IPS-18a (cell line): Measurements from ENCODE around the gene SLC9A9.

Experiments
- H3K27ac ChIP-seq: one replicate; pipeline ENCODE4 v1.5.1; 2013; ENCODE audit warnings: low read length
- H3K27me3 ChIP-seq: one replicate; pipeline ENCODE4 v1.6.1; 2013; ENCODE audit warnings: mild to moderate bottlenecking, low read length; ENCODE audit not compliant: control insufficient read depth, insufficient read depth
- H3K36me3 ChIP-seq: one replicate; pipeline ENCODE4 v1.6.1; 2013; ENCODE audit warnings: low read depth, low read length; ENCODE audit not compliant: control insufficient read depth
- H3K4me1 ChIP-seq: one replicate; pipeline ENCODE4 v1.6.1; 2013; ENCODE audit warnings: low read depth, low read length; ENCODE audit not compliant: control insufficient read depth
- H3K4me3 ChIP-seq: one replicate; pipeline ENCODE4 v1.5.1; 2013; ENCODE audit warnings: low read length
- H3K9ac ChIP-seq: one replicate; pipeline ENCODE4 v1.6.1; 2013; ENCODE audit warnings: mild to moderate bottlenecking, low read length, moderate library complexity
- H3K9me3 ChIP-seq: one replicate; pipeline ENCODE4 v1.6.1; 2013; ENCODE audit warnings: low read depth, low read length; ENCODE audit not compliant: control insufficient read depth

Gene SLC9A9

DNA sequence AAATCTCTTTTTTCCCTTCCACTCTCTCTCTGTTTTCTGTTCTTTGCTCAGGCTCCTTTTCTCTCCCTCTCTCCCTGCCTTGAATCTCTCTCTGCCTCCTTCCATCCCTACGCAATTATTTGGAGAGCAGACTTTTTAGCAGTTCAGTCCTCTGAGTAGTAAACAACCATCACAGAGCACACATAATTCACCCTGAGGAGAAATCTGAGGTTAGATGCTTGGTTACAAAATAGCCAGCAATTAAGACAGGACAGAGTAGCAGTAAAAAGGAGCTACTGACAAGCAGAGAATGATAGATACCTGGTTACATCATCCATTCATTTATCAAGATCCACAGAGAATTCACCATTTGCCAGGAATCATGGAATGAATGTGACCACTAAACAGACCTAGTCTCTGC lies 25.5 kb downstream of the SLC9A9 start:
- Histone ChIP-seq H3K9me3 (no peaks in the 10 kb centered on the region), H3K36me3 (no peaks in the 10 kb centered on the region), H3K4me1 (peaks cover 5% of the 10 kb centered on the region), H3K27me3 (no peaks in the 10 kb centered on the region), H3K9ac (no peak overlapping the region), H3K27ac (no peak overlapping the region), H3K4me3 (no peak overlapping the region)

DNA sequence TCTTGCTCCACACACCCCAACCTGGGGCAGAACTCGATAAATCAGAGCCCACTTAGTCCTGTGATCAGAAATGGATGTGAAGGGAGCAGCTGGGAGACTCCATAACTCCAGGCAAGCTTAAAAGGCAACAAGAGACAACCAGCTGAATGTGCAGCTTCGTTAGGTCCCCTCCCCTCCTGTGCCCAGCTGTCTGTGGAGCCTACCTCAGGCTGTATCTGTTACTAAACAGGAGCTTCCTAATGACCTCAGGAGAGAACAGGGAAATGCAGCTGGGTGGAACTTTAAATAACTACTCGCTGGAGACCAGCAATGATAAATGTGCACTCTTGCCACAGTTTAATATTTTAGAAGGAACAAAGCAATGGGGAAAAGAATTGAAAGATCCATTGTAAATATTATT lies 25.9 kb downstream of the SLC9A9 start:
- Histone ChIP-seq H3K27me3 (no peaks in the 10 kb centered on the region), H3K4me1 (peaks cover 5% of the 10 kb centered on the region), H3K9me3 (no peaks in the 10 kb centered on the region), H3K36me3 (no peaks in the 10 kb centered on the region), H3K4me3 (no peak overlapping the region), H3K9ac (no peak overlapping the region), H3K27ac (no peak overlapping the region)

DNA sequence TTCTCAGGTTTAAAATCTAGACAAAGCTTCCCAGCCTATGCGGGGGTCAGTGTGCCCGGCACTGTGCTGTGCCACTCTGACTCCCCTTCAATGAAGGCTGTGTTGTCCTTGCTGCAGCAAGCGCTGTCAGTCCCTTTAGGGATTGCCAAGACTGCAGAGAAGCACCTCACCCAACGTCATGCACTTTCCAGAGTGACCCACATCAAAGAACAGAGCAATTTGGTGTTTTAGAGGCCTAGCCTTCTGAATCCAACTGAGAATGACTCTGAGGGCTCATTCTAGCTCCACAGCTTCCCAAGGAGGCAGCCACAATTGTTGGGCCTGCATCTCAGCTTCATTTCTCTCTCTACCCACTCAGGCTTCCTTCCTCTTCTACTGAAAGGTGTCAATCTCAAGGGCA lies 26.4 kb downstream of the SLC9A9 start:
- no peaks in the 10 kb centered on the region for H3K9me3 ChIP-seq
- H3K4me3 ChIP-seq, result no peak overlapping the region
- peaks cover 5% of the 10 kb centered on the region for H3K4me1 ChIP-seq
- H3K9ac ChIP-seq, result no peak overlapping the region
- no peak overlapping the region for H3K27ac ChIP-seq
- H3K36me3 ChIP-seq, result no peaks in the 10 kb centered on the region
- H3K27me3 ChIP-seq, result no peaks in the 10 kb centered on the region

DNA sequence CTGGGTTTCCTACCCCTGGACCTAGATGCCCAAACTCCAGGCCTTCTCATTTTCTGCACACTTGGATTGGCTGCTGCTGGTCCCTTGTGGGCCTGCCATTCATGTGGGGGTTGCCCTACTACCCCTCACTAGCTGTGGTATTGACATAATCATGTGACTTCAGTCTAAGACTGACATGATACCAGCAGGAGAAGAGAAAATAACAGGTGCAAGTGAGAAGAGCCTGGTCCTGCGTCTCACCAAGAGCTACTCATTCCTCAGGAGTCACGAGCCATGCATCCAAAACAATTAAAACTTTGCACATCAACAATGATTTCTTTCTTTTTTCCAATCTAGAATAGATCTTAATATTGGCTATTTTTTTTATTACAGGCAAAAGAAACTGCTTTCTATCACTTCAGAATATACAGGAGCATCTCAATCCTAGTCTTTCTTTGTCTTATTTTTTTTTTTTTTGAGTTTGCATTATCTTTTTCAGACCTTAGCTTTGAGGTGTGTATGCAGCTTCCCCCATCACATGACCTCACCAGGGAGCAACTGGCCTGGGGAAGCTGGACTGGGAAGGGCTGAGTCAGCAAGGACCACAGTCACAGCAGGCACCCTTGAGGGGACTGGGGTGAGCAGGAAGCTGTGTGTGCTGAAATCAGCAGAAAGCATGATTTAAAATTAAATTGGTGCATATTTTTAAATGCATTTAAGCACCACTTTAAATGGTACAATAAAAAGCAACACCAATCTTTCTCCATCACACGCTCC lies 27.6 kb downstream of the SLC9A9 start:
- Histone ChIP-seq H3K27ac (no peak overlapping the region), H3K9ac (no peak overlapping the region), H3K27me3 (no peaks in the 10 kb centered on the region), H3K9me3 (no peaks in the 10 kb centered on the region), H3K4me3 (no peak overlapping the region), H3K36me3 (no peaks in the 10 kb centered on the region), H3K4me1 (peaks cover 5% of the 10 kb centered on the region)

DNA sequence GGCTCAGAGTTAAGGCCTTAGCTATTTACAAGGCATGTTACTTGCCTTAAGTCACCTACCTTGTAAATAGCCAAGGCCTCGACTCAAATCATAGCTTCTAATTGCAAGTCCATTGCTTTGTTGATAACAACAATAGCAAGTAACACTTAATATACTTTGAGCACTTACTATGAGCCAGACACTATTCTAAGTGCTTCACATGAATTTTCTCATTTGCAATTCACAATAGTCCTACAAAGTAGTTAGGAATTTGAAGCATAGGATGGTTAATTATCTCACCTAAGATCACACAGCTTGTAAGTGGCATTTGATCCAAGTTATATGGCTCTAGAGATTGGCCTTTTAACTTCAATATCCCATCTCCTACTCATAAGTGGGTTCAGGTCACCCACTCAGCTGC lies 28.4 kb downstream of the SLC9A9 start:
- Histone ChIP-seq H3K36me3 (no peaks in the 10 kb centered on the region), H3K9me3 (no peaks in the 10 kb centered on the region), H3K9ac (no peak overlapping the region), H3K27ac (no peak overlapping the region), H3K4me1 (peaks cover 5% of the 10 kb centered on the region), H3K4me3 (no peak overlapping the region), H3K27me3 (no peaks in the 10 kb centered on the region)

DNA sequence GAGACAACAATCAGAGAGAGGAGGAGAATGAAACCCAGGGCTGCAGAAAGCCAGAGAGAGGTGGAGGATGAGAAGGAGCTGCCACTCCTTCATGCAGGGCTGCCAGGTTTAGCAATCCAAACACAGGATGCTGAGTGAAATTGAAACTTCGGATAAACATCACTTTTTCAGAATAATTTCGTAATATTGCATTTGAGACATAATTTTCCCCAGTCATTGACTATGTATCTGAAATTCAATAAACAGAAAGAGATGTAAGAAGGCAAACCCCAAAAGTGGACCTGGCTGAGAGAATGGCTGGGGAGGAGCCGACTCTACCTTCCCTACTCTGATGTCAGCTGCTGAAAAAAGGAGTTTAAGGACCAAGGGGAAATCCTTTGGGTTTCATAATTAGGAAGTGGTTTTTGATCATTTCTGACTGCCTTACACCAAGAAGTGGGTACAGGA lies 33.8 kb downstream of the SLC9A9 start:
- H3K36me3 ChIP-seq, result no peaks in the 10 kb centered on the region
- no peaks in the 10 kb centered on the region for H3K4me1 ChIP-seq
- no peak overlapping the region for H3K9ac ChIP-seq
- H3K27me3 ChIP-seq, result no peaks in the 10 kb centered on the region
- no peak overlapping the region for H3K27ac ChIP-seq
- no peaks in the 10 kb centered on the region for H3K9me3 ChIP-seq
- H3K4me3 ChIP-seq, result no peak overlapping the region

DNA sequence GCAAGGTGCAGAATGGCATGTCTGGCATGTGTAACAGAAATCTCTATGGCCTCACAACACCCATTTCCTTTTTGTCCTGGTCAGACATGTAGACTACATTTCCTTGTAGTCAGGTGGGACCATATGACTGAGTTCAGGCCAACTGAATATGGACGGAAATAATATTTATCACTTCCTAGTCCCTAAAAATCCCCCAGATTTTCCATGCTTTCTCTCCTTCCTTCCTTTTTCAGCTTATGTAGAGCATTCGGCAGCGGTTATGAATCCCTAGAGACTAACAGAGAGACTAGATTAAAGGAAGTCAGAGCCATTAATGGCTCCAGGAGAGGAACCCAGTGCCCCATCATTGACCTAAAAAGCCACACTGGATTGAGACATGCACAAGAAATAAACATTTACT lies 35.8 kb downstream of the SLC9A9 start:
- no peaks in the 10 kb centered on the region for H3K9me3 ChIP-seq
- no peaks in the 10 kb centered on the region for H3K27me3 ChIP-seq
- H3K4me1 ChIP-seq, result no peaks in the 10 kb centered on the region
- no peak overlapping the region for H3K9ac ChIP-seq
- no peak overlapping the region for H3K4me3 ChIP-seq
- H3K36me3 ChIP-seq, result no peaks in the 10 kb centered on the region
- H3K27ac ChIP-seq, result no peak overlapping the region

DNA sequence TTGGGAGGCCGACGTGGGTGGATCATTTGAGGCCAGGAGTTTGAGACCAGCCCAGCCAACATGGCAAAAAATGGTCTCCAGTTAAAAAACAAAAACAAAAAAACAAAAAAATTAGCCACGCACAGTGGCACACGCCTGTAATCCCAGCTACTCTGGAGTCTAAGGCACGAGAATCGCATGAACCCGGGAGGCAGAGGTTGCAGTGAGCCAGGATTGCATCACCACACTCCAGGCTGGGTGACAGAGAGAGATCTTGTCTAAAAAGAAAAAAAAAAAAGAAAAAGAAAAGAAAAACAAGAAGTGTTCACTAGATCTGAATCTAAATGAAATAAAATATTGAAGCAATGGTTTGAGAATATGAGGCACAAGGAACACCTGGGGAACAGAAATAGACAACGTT lies 36.7 kb downstream of the SLC9A9 start:
- Histone ChIP-seq H3K9me3 (no peaks in the 10 kb centered on the region), H3K4me3 (no peak overlapping the region), H3K4me1 (no peaks in the 10 kb centered on the region), H3K27me3 (no peaks in the 10 kb centered on the region), H3K36me3 (no peaks in the 10 kb centered on the region), H3K9ac (no peak overlapping the region), H3K27ac (no peak overlapping the region)

DNA sequence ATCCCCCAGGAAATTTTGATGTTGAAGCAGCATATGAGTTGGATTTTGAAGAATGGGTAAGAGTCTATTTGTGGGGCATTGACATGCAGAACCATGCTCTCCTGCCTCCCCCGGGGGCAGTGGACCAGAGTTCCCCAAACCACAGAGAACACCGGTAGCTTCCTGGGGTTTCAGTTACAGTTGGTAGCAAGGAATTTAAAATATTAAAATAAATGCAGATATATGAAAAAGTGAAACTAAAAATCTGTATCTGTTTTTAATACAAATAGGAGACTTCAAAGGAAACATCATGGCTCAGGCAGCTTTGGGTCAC lies 37.4 kb downstream of the SLC9A9 start:
- H3K27ac ChIP-seq, result no peak overlapping the region
- H3K36me3 ChIP-seq, result no peaks in the 10 kb centered on the region
- H3K4me3 ChIP-seq, result no peak overlapping the region
- peaks cover 4% of the 10 kb centered on the region for H3K4me1 ChIP-seq
- no peaks in the 10 kb centered on the region for H3K27me3 ChIP-seq
- H3K9ac ChIP-seq, result no peak overlapping the region
- H3K9me3 ChIP-seq, result no peaks in the 10 kb centered on the region

DNA sequence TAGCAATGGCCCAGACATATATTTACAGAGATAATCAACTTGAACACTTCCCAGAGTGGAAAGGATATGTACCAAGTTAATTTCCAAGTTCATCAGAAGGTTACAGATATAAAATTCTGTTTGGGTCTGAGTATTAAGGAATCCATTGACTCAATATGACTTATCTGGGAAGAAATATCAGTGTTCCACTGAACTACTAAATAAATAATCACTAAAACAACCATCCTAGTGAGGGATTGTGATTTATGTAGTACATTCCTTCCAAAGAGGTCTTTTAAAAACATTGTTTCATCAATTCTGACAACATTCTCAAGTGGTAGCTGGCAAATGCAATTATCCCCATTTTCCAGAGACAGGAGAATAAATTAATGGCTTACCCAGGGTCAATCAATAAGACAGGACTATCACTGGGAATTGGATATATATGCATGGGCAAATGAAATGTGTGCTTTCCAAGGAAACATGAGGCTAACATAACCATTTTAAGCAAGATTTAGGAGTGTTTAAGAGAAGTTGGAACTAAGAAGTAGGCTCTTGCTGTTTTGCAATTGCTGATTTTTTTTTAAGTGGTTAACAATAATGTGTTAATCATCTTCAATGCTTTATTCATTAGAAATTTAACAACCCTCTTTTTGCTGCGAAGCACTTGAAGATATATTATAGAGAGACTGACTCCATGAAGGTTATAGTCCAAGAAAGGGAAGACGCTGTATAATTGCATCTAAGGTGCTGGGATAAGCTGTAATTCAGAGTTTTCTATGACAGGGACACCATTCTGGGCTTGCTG lies 37.9 kb downstream of the SLC9A9 start:
- no peaks in the 10 kb centered on the region for H3K27me3 ChIP-seq
- no peak overlapping the region for H3K27ac ChIP-seq
- H3K4me3 ChIP-seq, result no peak overlapping the region
- H3K9me3 ChIP-seq, result no peaks in the 10 kb centered on the region
- no peaks in the 10 kb centered on the region for H3K36me3 ChIP-seq
- H3K4me1 ChIP-seq, result peaks cover 4% of the 10 kb centered on the region
- no peak overlapping the region for H3K9ac ChIP-seq

DNA sequence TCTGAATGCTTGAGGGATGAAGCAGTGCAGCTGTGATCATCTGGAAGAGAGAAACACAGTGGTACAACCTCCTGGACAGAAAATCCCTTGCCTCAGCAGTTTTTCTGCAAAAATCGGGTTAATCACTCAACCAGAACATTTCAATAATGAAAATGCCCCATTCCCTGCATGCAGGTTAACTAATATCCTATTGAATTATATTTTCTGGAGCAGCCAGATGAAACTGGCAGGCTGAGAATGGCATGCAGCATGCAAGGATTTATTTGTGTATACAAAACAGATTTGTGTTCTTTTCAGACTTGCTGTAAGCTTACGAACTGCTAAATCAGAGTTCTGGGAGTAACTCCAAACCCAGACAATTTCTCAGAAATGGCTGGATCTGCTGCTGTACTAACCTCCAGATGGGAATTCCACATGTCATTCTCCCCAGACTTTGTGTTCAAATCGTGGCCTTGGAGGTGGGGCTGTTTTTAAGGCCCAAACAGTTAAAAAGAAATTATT lies 39.1 kb downstream of the SLC9A9 start:
- Histone ChIP-seq H3K27me3 (no peaks in the 10 kb centered on the region), H3K4me3 (no peak overlapping the region), H3K27ac (no peak overlapping the region), H3K4me1 (peaks cover 4% of the 10 kb centered on the region), H3K9me3 (no peaks in the 10 kb centered on the region), H3K36me3 (no peaks in the 10 kb centered on the region), H3K9ac (no peak overlapping the region)

DNA sequence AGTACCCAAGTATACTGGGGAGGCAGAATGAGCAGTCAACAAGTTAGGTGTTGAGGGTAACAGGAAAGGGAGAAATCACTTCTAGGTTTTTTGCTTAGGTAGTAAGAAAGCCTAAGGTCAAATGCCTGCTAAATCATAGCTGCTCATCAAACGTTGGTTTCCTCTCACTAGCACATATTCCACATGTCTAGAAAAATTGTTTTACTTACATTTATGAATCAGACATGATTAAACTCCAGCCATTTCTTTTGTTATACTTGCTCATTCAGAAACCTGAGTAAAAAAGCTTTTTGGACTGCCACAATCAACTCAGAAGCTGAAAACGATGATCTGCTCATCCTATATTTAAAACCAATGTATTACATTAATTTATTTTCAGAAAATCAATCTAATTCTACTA lies 40.2 kb downstream of the SLC9A9 start:
- Histone ChIP-seq H3K36me3 (no peaks in the 10 kb centered on the region), H3K27me3 (no peaks in the 10 kb centered on the region), H3K9me3 (no peaks in the 10 kb centered on the region), H3K4me1 (peaks cover 4% of the 10 kb centered on the region), H3K4me3 (no peak overlapping the region), H3K9ac (no peak overlapping the region), H3K27ac (no peak overlapping the region)
